ENCODE data around the gene RBM27. TPM values are rescaled to one million over a fixed set of nuclear protein-coding genes. Genes with fewer than 3 reads are reported as not detected.
A peak's percentile ranks its signal among the peaks of the same experiment; 100 is the strongest.
"Not testable (repeated sequence)": the region's sequence is repeated elsewhere in the genome, so short reads cannot be mapped to it uniquely, and the experiment has no call there.

Gene RBM27
- total RNA-seq, 2 donors from 2014 or later, result 14.4 to 17.3 TPM

- H3K27me3 ChIP-seq, result no peaks in the 10 kb centered on the region
Observed at GRCh38 chr5:146165903-146166302, 37.5 kb upstream of the RBM27 start.

GRCh38 chr5:146169076-146169475 is 34.3 kb upstream of the RBM27 start:
- TF ChIP-seq CTCF (IDR thresholded peaks at IDR 0.05), result no peak
- Histone ChIP-seq H3K4me3 (no peak overlapping the region), H3K9me3 (no peaks in the 10 kb centered on the region), H3K27me3 (no peaks in the 10 kb centered on the region), H3K27ac (no peak overlapping the region), H3K36me3 (no peaks in the 10 kb centered on the region), H3K9ac (ENCODE audit: low read depth in 2 of 2, low read length in 2 of 2) (no peak overlapping the region), H3K4me1 (no peaks in the 10 kb centered on the region)
- DNase-seq, result no peak
- intact Hi-C loops (cut with DNase I), result no loop called here

More at GRCh38 chr5:146165903-146166302, 37.5 kb upstream of the RBM27 start:
- H3K36me3 ChIP-seq, result peaks cover 6% of the 10 kb centered on the region
- H3K27ac ChIP-seq, result no peak overlapping the region
- no peak for DNase-seq
- no peak overlapping the region for H3K9ac ChIP-seq (ENCODE audit: low read depth in 2 of 2, low read length in 2 of 2)
- intact Hi-C loops (cut with DNase I), result no loop called here
- no peak overlapping the region for H3K4me3 ChIP-seq
- TF ChIP-seq CTCF (IDR thresholded peaks at IDR 0.05), result no peak
- H3K4me1 ChIP-seq, result no peaks in the 10 kb centered on the region
- H3K9me3 ChIP-seq, result no peaks in the 10 kb centered on the region

GRCh38 chr5:146173049-146173448 is 30.4 kb upstream of the RBM27 start:
- H3K36me3 ChIP-seq; intact Hi-C loops (cut with DNase I); H3K27ac ChIP-seq; H3K4me1 ChIP-seq; H3K4me3 ChIP-seq; H3K27me3 ChIP-seq; H3K9me3 ChIP-seq; H3K9ac ChIP-seq (ENCODE audit: low read depth in 2 of 2, low read length in 2 of 2); DNase-seq: not testable (repeated sequence)

GRCh38 chr5:146173597-146173996 is 29.8 kb upstream of the RBM27 start:
- TF ChIP-seq CTCF (IDR thresholded peaks at IDR 0.05), result no peak
- no peaks in the 10 kb centered on the region for H3K27me3 ChIP-seq
- intact Hi-C loops (cut with DNase I), result no loop called here

GRCh38 chr5:146176805-146177204 is 26.6 kb upstream of the RBM27 start:
- no peak overlapping the region for H3K27ac ChIP-seq
- TF ChIP-seq CTCF (IDR thresholded peaks at IDR 0.05), result no peak
- no peak overlapping the region for H3K4me3 ChIP-seq
- peaks cover 4% of the 10 kb centered on the region for H3K4me1 ChIP-seq
- H3K27me3 ChIP-seq, result no peaks in the 10 kb centered on the region
- no peak overlapping the region for H3K9ac ChIP-seq (ENCODE audit: low read depth in 2 of 2, low read length in 2 of 2)
- no peaks in the 10 kb centered on the region for H3K9me3 ChIP-seq
- no peaks in the 10 kb centered on the region for H3K36me3 ChIP-seq
- no peak for DNase-seq
- intact Hi-C loops (cut with DNase I), result no loop called here

More at GRCh38 chr5:146173597-146173996, 29.8 kb upstream of the RBM27 start:
- Histone ChIP-seq H3K9ac (ENCODE audit: low read depth in 2 of 2, low read length in 2 of 2) (no peak overlapping the region), H3K4me1 (no peaks in the 10 kb centered on the region), H3K9me3 (no peaks in the 10 kb centered on the region), H3K4me3 (no peak overlapping the region), H3K36me3 (no peaks in the 10 kb centered on the region), H3K27ac (no peak overlapping the region)
- no peak for DNase-seq

- DNase-seq, result no peak
- intact Hi-C loops (cut with DNase I), result no loop called here
- no peak overlapping the region for H3K27ac ChIP-seq
- no peaks in the 10 kb centered on the region for H3K27me3 ChIP-seq
- peaks cover 4% of the 10 kb centered on the region for H3K4me1 ChIP-seq
- no peaks in the 10 kb centered on the region for H3K9me3 ChIP-seq
- no peak for TF ChIP-seq CTCF (IDR thresholded peaks at IDR 0.05)
- H3K36me3 ChIP-seq, result no peaks in the 10 kb centered on the region
- H3K4me3 ChIP-seq, result no peak overlapping the region
- H3K9ac ChIP-seq (ENCODE audit: low read depth in 2 of 2, low read length in 2 of 2), result no peak overlapping the region
Observed at GRCh38 chr5:146179696-146180095, 23.7 kb upstream of the RBM27 start.

GRCh38 chr5:146183403-146183802 is 20.0 kb upstream of the RBM27 start:
- H3K27me3 ChIP-seq; H3K4me1 ChIP-seq; H3K27ac ChIP-seq; DNase-seq; H3K9me3 ChIP-seq; H3K36me3 ChIP-seq; H3K9ac ChIP-seq (ENCODE audit: low read depth in 2 of 2, low read length in 2 of 2); intact Hi-C loops (cut with DNase I): not testable (repeated sequence)
- H3K4me3 ChIP-seq, result peak overlapping the region; percentile 83
